MG63 (cell line): ENCODE data around the gene SLC29A3. TPM values are rescaled to one million over a fixed set of nuclear protein-coding genes. Genes with fewer than 3 reads are reported as not detected.
"Not testable (repeated sequence)": the region's sequence is repeated elsewhere in the genome, so short reads cannot be mapped to it uniquely, and the experiment has no call there.

Source experiments
- DNase-seq: peaks from one replicate; pipeline ENCODE4 v3.0.0-alpha.2; 2020
- H3K27me3 ChIP-seq: fragments of 250-450 bp; sonication (Bioruptor Pico); 2 replicates; pipeline ENCODE4 v1.5.1; 2020; ENCODE audit warnings: mild to moderate bottlenecking, moderate library complexity
- H3K36me3 ChIP-seq: fragments of 250-450 bp; sonication (Bioruptor Pico); 2 replicates; pipeline ENCODE4 v1.5.1; 2020; ENCODE audit warnings: mild to moderate bottlenecking, moderate library complexity
- H3K4me3 ChIP-seq: fragments of 250-450 bp; sonication (Bioruptor Pico); 2 replicates; pipeline ENCODE4 v1.5.1; 2020; ENCODE audit warnings: mild to moderate bottlenecking, moderate library complexity
- H3K9me3 ChIP-seq: fragments of 250-450 bp; sonication (Bioruptor Pico); 2 replicates; pipeline ENCODE4 v1.5.1; 2020; ENCODE audit warnings: mild to moderate bottlenecking, moderate library complexity
- total RNA-seq: library from RNA; depleted of rRNA; stranded (reverse); fragments of >200 nt; shearing (Covaris generic); gene quantifications from 2 replicates; pipeline ENCODE4 v1.2.3, GENCODE V29; 2014; ENCODE audit warnings: low replicate concordance

The SLC29A3 gene
- total RNA-seq, 1 experiment from 2014 or later = 0.92 TPM

DNA sequence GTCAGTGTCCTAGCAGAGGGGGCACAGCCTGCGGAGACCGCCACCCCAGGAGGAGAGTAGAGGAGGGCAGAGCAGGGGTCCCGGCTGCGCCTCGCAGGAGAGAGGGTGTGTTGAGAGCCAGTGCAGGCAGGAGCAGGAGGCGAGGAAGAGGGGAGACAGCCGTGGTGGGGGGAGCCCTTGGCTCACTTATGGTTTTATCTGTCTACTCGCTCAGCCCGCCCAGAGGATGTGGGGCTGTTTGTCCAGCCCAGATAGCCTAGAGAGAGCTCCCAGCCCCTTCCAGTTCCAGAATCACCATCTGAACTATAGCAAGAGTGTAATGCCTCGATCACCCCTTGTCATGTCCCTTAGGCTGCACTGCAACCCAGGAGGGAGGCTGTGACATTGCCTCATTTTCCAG is 26.6 kb downstream of the SLC29A3 start:
- H3K4me3 ChIP-seq = no peak overlapping the region
- no peaks in the 10 kb centered on the region for H3K27me3 ChIP-seq
- no peaks in the 10 kb centered on the region for H3K9me3 ChIP-seq
- no peaks in the 10 kb centered on the region for H3K36me3 ChIP-seq
- no peak for DNase-seq

GRCh38 chr10:71346731-71347130 is 27.7 kb downstream of the SLC29A3 start:
- H3K36me3 ChIP-seq = no peaks in the 10 kb centered on the region
- H3K4me3 ChIP-seq = no peak overlapping the region
- H3K9me3 ChIP-seq = no peaks in the 10 kb centered on the region
- DNase-seq = no peak
- no peaks in the 10 kb centered on the region for H3K27me3 ChIP-seq

- Histone ChIP-seq H3K27me3 (no peaks in the 10 kb centered on the region), H3K9me3 (no peaks in the 10 kb centered on the region), H3K4me3 (no peak overlapping the region), H3K36me3 (no peaks in the 10 kb centered on the region)
- DNase-seq = no peak
Observed at GRCh38 chr10:71347587-71348395, 28.7 kb downstream of the SLC29A3 start.

DNA sequence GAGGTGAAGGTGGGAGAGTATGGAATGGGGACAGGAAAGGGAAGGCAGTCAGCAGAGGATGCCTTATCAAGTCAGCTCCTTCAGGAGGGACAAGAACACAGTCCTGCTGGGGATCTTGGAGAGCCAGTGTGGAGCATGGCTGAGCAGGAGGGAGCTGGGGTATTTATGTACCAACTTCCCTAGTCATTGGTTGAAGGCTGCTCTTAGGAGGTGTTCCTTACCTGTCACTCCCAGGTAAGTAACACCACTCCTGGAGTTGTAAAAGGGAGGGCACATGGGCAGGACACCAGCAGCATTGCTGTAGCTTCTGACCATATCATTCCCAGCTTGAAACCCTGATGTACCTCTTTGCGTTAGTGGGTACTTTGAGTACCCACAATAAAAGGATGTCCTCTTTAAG is 29.8 kb downstream of the SLC29A3 start:
- Histone ChIP-seq H3K36me3 (no peaks in the 10 kb centered on the region), H3K27me3 (no peaks in the 10 kb centered on the region), H3K9me3 (no peaks in the 10 kb centered on the region), H3K4me3 (no peak overlapping the region)
- DNase-seq = no peak

GRCh38 chr10:71349406-71349805 is 30.3 kb downstream of the SLC29A3 start:
- no peak for DNase-seq
- no peak overlapping the region for H3K4me3 ChIP-seq
- no peaks in the 10 kb centered on the region for H3K9me3 ChIP-seq
- H3K36me3 ChIP-seq = no peaks in the 10 kb centered on the region
- no peaks in the 10 kb centered on the region for H3K27me3 ChIP-seq

DNA sequence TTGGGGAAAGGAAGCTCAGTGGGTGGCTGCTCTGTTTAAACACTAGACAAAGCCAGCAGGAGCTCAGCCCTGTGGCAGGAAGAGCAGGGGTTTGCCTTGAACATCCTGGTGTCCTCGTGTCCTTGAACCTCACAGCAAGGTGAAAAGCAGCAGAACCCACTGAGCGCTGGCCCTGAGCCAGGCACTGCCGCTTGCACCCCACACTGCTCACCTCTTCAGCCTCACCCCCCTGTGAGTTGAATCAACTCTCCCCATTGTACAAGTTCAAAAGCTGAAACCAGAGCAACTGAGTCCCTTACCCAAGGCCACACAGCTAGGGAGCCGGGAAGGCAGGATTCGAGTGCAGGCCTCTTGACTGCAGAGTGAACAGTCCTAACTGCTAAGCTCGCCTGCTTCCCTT is 32.0 kb downstream of the SLC29A3 start:
- no peak for DNase-seq
- Histone ChIP-seq H3K9me3 (no peaks in the 10 kb centered on the region), H3K36me3 (no peaks in the 10 kb centered on the region), H3K27me3 (no peaks in the 10 kb centered on the region), H3K4me3 (no peak overlapping the region)

GRCh38 chr10:71351628-71352319 is 32.7 kb downstream of the SLC29A3 start:
- no peak for DNase-seq
- no peaks in the 10 kb centered on the region for H3K9me3 ChIP-seq
- no peak overlapping the region for H3K4me3 ChIP-seq
- H3K27me3 ChIP-seq = no peaks in the 10 kb centered on the region
- no peaks in the 10 kb centered on the region for H3K36me3 ChIP-seq

DNA sequence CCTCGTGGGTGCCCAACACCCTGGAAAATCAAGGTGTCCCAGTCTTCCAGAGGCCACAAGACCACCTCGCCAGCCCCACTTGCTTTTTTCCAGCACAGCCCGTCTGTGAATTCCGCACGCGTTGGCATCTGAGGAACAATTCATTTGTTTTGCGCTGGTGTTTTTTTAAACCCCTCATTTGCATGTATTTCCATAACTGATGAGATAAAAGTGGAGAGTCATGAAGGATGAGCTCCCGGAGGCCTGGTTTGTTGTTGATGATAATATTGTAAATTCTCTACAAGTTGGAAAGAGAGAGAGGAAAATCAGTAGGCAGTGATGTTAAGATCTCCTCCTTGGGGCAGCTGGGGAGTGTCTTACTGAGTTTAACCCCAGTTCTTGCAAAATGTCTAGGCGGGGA is 34.6 kb downstream of the SLC29A3 start:
- no peak for DNase-seq
- no peaks in the 10 kb centered on the region for H3K27me3 ChIP-seq
- no peaks in the 10 kb centered on the region for H3K36me3 ChIP-seq
- H3K9me3 ChIP-seq = no peaks in the 10 kb centered on the region
- no peak overlapping the region for H3K4me3 ChIP-seq

- no peak for DNase-seq
- no peak overlapping the region for H3K4me3 ChIP-seq
- H3K36me3 ChIP-seq = no peaks in the 10 kb centered on the region
- H3K27me3 ChIP-seq = no peaks in the 10 kb centered on the region
- H3K9me3 ChIP-seq = no peaks in the 10 kb centered on the region
Observed at GRCh38 chr10:71354776-71355175, 35.7 kb downstream of the SLC29A3 start.

GRCh38 chr10:71355886-71356285 is 36.8 kb downstream of the SLC29A3 start:
- DNase-seq = no peak
- no peaks in the 10 kb centered on the region for H3K27me3 ChIP-seq
- H3K4me3 ChIP-seq = no peak overlapping the region
- H3K9me3 ChIP-seq = no peaks in the 10 kb centered on the region
- no peaks in the 10 kb centered on the region for H3K36me3 ChIP-seq

DNA sequence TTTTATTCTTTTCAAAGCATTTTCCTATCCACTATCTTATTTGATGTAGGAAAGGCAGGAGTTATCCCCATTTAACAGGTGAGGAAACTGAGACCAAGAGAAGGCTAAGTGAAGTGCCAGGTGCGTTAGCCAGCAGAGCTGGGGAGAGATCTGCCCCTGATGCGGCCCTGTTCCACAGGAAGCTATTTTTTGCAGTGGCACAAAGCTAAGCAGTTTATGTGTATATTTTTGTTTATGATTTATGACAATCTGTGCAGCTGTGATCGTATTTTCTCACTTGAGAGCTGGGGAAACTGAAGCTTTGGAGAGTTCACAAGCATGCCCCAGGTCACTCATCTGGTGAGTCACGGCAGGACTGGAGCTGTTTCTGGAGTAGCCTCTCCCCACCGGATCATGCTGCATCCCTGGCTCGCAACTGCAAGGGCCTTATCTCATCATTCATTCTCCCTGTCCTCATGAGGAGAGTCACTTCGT is 38.8 kb downstream of the SLC29A3 start:
- Histone ChIP-seq H3K9me3 (no peaks in the 10 kb centered on the region), H3K4me3 (no peak overlapping the region), H3K27me3 (no peaks in the 10 kb centered on the region), H3K36me3 (no peaks in the 10 kb centered on the region)
- DNase-seq = no peak

DNA sequence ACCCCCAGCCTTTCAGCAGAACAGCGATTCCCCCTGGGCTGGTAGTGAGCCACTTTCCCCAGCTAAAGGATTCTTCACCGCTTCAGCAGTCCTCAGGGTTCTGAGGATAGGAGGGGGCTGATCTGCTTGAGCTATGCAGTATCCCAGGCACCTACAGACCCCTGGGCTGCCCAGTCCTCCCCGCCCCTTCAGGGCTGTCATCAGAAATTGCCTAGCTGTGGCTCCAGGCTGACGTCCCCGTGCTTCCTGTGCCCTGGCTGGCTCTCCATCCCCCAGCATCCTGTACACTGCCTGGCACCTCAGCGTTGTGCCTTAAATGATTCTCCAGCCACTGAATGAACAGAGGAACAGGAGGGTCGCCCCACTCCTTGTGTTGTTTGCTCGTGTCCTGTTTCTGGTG is 39.2 kb downstream of the SLC29A3 start:
- Histone ChIP-seq H3K9me3 (no peaks in the 10 kb centered on the region), H3K4me3 (no peak overlapping the region), H3K27me3 (no peaks in the 10 kb centered on the region), H3K36me3 (no peaks in the 10 kb centered on the region)
- no peak for DNase-seq

- not testable (repeated sequence) for DNase-seq, H3K4me3 ChIP-seq, H3K36me3 ChIP-seq, H3K27me3 ChIP-seq, H3K9me3 ChIP-seq
Observed at GRCh38 chr10:71358906-71359305, 39.8 kb downstream of the SLC29A3 start.

DNA sequence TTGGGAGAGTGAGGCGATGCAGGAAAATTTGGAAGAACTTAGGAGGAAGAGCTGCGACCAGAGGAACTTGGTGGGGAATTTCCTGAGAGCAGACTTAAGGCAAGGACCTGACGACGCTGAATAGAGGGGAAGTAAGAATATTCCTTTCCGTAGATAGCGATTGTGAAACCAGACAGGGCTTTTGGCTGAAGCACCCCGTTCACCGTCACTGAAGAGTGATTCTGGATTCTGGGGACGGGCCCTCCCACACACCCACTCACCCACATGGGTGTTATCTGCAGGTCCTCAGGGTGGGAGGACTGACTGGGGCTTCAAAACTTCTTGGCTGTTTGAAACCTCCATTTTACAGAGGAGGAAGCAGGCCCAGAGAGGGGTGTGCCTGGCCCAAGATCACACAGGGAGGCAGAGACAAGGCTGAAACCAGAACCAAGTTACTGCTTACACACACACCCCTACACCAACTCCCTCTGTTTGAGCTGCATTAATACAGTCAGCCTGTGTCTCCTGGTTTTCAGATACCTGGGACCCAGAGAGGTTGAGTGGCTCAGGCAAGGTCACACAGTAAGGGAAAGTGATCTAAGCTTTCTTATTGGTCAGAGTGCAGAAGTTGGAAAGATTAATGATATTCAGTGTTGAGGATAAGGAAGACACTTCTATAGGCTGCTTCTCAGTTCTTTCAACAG is 40.4 kb downstream of the SLC29A3 start:
- Histone ChIP-seq H3K27me3 (no peaks in the 10 kb centered on the region), H3K4me3 (no peak overlapping the region), H3K9me3 (no peaks in the 10 kb centered on the region), H3K36me3 (no peaks in the 10 kb centered on the region)
- DNase-seq = no peak

GRCh38 chr10:71360735-71361134 is 41.7 kb downstream of the SLC29A3 start:
- no peaks in the 10 kb centered on the region for H3K9me3 ChIP-seq
- no peaks in the 10 kb centered on the region for H3K27me3 ChIP-seq
- H3K4me3 ChIP-seq = no peak overlapping the region
- H3K36me3 ChIP-seq = no peaks in the 10 kb centered on the region
- no peak for DNase-seq

GRCh38 chr10:71361581-71361980 is 42.5 kb downstream of the SLC29A3 start:
- Histone ChIP-seq H3K4me3 (no peak overlapping the region), H3K9me3 (no peaks in the 10 kb centered on the region), H3K27me3 (no peaks in the 10 kb centered on the region), H3K36me3 (no peaks in the 10 kb centered on the region)
- no peak for DNase-seq

GRCh38 chr10:71362141-71362540 is 43.1 kb downstream of the SLC29A3 start:
- Histone ChIP-seq H3K9me3 (no peaks in the 10 kb centered on the region), H3K36me3 (no peaks in the 10 kb centered on the region), H3K4me3 (no peak overlapping the region), H3K27me3 (no peaks in the 10 kb centered on the region)
- no peak for DNase-seq
